Putamen (tissue), 1 donor: ENCODE measurements around the gene DMGDH.

ENCODE experiments used
- DNase-seq: peaks from one replicate; pipeline ENCODE4 v3.0.0-alpha.2; 2016; ENCODE audit warnings: low spot score

Gene DMGDH

GRCh38 chr5:79069488-79070349 is at the start of gene DMGDH, which contains the start of gene BHMT2:
DMGDH (minus strand) TSS chr5:79069674; CDS start chr5:79069620, 54 bp downstream.
BHMT2 (plus strand) TSS chr5:79069767; CDS start chr5:79069783, 16 bp downstream.
- no peak for DNase-seq

DNA sequence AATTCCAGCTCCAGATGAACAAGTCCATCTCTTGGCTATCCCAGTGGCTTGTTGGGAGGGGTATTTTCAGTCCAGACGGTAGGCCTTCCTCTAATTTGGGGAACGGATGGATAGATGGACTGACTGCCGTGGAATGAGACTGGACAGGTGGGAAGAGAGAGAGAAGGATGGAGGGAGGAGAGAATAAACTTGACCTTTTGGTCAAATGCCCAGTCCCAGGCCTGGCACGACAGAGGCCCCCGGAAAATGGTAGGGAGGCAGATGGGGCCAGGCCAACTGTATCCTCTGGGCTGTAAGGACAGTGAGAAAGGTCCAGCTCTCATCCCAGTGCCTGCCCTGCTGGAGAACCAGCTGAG is 43.2 kb upstream of the DMGDH start:
- DNase-seq: no peak

GRCh38 chr5:79111960-79112702 is 42.7 kb upstream of the DMGDH start:
- no peak for DNase-seq

DNA sequence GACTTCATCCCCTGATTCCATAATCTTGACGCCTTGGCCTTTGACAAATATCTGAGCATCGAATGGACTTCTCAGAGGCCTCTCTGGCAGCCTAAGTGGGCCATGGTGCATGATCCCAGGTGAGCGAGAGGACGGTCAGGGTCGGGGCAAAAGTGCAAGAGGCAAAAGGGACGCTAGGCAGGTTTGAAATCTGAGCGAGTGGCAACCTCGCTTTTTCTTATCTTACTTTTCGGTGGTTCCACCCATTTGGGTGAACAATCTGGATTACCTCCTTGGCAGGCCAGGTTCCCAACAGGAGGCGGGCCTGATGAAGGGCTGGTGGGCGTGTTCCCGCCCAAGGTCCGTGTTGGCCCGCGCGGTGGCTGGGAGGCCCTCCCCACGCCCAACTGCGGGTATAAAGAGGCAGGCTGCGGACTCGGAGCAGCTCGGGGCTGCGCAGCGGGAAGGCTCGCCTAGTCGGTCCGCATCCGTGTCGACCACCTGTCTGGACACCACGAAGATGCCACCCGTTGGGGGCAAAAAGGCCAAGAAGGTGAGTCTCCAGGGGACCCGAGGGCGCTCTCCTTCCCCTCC is 42.0 kb upstream of the DMGDH start, which contains the start of gene BHMT:
TSS of gene BHMT (plus strand) at position 423 of the 573 bp plus-strand sequence. CDS start at position 500, 77 bp downstream.
- DNase-seq: no peak

DNA sequence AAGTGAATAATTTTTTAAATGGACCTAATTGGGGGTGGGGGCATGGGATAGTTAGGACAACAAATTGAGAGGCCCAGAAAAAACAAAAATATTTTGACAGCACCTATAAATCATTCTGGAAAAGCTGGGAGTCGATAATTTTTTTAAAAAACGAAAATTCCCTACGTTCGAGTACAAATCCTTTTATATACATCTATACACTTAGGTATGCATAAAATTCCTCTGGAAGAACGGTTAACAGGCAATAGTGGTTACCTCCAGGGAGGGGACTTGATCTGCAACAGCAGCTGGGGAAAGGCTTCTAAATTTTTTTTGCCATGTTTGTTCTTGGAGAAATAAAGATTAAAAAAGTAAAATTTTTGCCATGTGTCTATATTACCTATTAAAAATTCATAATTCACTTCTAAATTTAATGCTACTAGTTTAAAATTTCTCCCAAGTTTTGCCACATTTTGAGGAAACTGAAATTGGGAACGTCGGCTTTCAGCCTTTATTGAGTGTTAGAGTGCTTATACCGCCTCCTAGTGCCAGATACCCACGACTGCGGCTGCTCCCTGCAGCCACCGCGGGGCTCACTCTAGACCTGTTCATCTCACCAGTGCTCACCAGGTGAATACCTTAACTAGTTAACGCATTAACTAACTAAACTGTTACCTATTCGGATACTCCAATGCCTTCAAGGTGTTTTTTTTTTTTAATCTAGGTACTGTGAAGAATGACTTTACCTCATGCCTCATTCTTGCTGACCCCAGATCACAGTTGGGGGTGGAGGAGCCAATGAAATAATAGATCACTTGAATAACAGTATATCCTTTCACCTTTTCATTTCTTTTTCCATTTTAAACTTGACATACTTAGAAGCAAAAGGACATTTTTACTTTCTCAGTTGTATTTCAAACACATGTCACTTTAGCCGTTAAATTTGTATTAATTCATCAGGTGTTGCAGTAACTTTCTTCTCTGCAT is 40.3 kb upstream of the DMGDH start:
- no peak for DNase-seq

DNA sequence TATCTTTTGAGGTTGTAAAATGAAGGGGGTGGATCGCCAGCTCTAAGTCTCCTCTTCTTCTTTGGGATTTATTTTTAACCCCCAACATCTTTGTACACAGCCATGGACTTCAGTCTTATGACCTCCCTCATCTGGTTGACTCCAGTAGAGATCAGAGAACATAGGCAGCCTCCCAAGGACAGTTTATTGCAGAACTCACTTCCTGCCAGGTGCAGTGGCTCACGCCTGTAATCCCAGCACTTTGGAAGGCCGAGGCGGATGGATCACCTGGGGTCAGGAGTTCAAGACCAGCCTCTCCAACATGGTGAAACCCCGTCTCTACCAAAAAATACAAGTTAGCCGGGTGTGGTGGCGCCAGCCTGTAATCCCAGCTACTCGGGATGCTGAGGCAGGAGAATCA is 39.3 kb upstream of the DMGDH start:
- no peak for DNase-seq

DNA sequence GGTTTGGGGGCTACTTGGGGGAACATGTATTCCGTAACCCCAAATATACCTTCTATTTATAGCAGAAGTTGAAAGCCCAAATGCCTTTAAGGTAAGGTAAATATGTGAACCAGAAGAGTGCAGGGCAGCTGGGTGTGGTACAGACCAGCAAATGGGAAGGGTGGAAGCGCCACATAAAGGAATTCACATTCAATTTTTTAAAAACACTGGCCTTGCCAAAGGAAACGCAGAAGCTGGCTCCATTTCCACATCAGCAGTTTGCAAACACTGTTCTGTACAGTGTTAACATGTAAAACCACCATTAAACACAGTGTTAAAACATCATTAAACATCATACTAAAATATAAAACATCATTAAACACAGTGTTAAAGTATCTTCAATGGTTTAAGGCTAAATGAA is 38.6 kb upstream of the DMGDH start:
- no peak for DNase-seq

GRCh38 chr5:79107020-79107796 is 37.7 kb upstream of the DMGDH start:
- DNase-seq: no peak

DNA sequence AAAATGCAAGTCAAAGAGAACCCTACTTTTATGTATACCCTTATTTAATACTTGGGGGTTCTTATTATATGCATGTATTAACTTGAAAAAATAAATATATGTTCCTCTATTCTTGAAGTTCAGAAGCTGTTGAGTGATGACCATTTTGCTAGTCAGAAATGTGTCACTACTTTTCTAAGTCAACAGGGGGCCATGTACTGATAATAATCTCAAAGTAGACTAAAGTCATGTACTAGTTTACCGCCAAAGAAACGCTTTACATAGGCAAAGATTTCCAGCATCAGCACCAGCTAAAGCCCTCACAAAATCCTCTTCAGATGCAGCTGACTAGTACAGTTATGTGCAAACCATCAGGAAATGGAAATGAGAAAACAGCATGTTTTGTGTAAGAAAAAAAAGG is 36.4 kb upstream of the DMGDH start:
- no peak for DNase-seq

- DNase-seq: no peak
Observed at GRCh38 chr5:79093762-79094161, 24.3 kb upstream of the DMGDH start.

- DNase-seq: no peak
Observed at GRCh38 chr5:79091064-79091463, 21.6 kb upstream of the DMGDH start.

- DNase-seq: no peak
Observed at GRCh38 chr5:79088507-79088906, 19.0 kb upstream of the DMGDH start.

DNA sequence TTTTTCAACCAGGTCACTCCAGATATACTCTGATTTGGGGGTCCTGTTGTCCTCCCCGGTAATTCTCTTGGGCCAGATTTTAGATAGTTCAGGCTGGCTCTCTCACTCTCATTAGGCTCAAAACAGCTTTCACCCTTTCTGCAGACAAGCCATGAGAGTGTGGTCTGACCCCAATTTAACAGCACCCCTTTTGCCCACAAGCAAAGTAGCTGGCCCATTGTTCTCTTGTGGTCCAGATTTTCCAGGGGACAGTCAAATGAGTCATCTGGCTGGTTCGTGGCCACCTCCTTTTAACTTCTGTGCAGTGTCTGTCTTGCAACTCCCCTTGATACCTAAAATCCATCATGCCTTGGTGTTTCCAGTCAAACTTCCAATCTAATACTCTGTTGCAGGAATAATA is 16.6 kb upstream of the DMGDH start:
- DNase-seq: no peak

DNA sequence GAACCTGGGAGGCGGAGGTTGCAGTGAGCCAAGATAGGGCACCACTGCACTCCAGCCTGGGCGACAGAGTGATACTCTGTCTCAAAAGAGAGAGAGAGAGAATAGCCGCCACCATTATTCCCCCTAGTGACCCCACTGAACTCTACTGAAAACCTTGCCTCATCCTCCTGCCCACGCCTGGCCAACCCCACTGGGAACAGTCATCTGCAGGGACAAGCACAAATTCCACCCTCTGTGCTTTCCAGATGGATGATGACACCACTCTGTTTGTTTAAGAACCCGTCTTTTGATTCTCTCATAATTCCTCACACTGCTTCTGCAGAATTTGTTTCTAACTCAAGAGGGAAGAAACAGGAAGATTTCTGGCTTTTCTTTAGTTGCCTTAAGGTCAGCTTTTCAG is 12.3 kb upstream of the DMGDH start:
- DNase-seq: no peak

GRCh38 chr5:79080804-79081203 is 11.3 kb upstream of the DMGDH start:
- no peak for DNase-seq

GRCh38 chr5:79077680-79078365 is 8.3 kb upstream of the DMGDH start:
- no peak for DNase-seq

DNA sequence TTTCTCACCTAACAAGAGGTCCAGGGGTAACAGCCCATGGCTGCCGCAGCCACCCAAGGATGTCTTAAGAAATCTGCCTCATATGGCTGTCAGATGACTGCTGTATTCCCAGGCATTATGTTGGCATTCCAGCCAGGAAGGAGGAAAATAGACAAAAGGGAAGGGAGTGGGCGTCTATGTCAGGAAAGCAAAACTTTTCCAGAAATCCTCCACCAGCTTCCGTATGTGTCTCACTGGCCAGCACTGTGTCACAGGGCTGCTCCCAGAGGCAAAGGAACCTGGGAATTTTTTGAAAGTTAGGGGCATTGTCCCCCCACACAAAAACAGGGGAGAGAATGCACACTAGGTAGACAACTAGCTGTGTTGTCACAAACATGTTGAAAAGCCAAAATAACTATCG is 7.3 kb upstream of the DMGDH start:
- no peak for DNase-seq

DNA sequence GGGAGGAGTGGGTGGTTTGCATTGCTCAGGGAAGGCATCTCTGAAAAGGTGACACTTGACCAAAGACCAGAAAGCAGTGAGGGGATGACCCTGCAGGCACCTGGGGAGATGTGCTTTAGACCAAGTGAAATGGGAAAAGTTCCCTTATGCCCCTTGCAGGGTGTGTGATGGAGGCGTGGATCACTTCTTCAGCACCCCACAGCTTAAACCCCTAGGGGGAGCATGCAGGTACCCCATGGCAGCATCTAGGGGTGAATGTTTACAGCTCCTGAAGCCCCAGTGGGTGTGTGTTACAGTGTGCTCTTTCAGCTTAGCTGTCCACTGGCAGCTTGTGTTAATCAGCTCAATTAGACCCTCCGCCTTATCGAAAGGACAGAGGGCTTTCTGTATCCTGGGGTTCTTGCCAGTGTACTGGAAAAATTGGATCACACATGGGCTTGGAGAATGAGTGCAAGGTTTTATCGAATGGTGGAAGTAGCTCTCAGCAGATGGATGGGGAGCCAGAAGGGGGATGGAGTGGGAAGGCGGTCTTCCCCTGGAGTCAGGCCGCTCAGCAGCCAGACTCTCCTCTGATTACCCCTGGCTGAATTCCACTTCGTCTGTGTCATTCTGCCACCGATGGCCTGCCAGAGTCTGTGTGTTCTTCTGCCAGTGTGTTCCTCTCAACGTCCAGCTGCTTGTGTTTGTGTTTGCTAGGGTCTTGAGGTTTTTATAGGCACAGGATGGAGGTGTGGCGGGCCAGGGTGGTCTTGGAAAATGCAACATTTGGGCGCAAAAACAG is 6.4 kb upstream of the DMGDH start:
- DNase-seq: no peak

DNA sequence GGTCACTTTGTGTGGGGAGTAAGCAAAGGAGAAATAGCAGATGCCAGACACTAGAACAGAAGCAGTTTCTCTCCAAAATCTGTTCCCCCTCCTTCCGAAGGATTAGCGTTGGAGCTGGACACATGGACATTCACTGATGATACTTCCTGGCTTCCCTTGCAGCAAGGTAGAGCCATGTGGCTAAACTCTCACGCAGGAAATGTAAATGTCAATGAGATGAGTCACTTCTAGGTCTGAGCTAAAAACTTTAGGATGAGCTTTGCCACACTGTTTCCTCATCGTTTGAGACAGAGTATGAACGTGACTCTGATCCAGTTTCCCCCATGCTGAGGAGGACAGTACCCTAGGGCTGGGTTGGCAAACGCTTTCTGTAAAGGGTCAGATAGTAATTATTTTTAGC is 5.2 kb upstream of the DMGDH start:
- no peak for DNase-seq

DNA sequence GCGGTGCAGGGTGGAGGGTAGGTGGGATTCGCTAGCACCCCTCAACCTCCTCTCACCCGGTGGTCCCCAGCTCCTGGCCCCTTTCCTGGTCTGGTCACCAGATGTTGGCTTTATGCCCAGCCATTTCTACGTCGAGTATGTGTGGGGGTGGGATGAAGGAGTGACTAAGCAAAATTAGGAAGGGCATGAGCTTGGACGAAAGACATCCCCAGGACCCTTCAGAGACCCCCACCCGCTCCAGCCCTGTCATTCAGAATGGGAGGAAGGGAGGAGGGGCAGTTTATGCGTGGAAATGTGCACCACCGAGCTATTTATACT is 835 bp upstream of the DMGDH start:
- DNase-seq: no peak
